GM21786 (cell line): Measurements from ENCODE around the gene ELMO2.

ENCODE experiments used
- ATAC-seq: cut with Tn5 transposase; IDR thresholded peaks from one replicate; pipeline ENCODE4 v1.9.1; 2021; ENCODE audit not compliant: unreplicated experiment

Gene ELMO2

GRCh38 chr20:46367967-46368901 is 38.2 kb downstream of the ELMO2 start:
- no peak for ATAC-seq

- ATAC-seq: no peak
These were observed 39.2 kb downstream of the ELMO2 start for GRCh38 chr20:46367234-46367633.

- no peak for ATAC-seq
These were observed 39.6 kb downstream of the ELMO2 start for GRCh38 chr20:46366826-46367225.

DNA sequence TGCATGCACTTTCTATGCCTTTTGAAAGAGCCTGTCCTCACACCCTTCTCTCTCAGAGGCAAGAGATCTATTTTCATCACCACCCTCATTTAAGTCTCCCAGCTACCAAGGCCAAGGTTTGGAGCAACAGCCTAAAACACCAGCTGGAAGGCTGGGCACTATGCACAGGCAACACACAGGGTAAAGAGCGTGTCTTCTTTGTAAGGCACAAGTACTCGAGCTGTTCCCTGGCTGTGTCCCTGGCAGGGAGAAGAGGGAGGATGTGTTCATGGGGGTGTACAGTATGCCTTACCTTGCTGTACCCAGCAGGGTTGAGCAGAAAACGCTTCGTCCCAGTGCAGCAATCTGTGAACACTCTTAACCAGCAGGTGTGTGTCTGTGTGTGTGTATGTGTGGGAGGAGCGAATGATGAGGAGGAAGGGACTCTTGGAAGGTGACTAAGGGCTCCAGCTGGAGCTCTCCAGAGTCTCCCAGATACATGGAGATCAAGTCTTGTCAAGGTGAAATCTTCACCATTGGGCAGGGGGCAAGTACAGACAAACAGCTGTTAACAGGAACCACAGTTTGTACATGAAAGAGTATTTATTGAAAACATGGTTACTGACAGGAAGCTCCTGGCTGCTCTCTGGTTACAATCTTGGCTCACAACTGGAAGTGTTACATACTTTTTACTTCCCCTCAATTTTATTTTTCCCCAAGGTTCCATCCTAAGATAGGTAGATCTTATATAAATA is 40.8 kb downstream of the ELMO2 start:
- ATAC-seq: no peak

- no peak for ATAC-seq
These were observed 41.5 kb downstream of the ELMO2 start for GRCh38 chr20:46364670-46365486.

GRCh38 chr20:46363874-46364669 is 42.3 kb downstream of the ELMO2 start:
- ATAC-seq: peak; percentile 61

GRCh38 chr20:46362921-46363867 is 43.2 kb downstream of the ELMO2 start:
- peak; percentile 22 for ATAC-seq

DNA sequence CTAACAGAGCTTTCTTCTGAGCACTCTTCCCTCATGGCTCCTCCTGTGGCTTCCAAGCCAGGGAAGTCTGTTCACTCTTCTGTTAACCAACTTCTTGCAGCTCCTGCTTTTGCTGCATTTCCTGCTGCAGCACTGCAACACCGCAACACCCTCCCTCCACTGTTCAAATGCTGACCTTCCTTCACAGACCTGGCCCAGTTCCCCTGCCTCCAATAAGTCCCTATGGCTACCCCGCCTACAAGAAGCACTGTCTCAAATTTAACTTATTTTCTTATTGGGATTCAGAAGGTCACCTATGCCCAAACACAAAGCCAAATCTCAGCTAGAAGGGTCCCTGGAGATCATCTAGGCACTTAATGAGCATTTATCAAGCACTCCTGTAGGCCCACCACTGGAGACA is 44.6 kb downstream of the ELMO2 start:
- ATAC-seq: no peak

DNA sequence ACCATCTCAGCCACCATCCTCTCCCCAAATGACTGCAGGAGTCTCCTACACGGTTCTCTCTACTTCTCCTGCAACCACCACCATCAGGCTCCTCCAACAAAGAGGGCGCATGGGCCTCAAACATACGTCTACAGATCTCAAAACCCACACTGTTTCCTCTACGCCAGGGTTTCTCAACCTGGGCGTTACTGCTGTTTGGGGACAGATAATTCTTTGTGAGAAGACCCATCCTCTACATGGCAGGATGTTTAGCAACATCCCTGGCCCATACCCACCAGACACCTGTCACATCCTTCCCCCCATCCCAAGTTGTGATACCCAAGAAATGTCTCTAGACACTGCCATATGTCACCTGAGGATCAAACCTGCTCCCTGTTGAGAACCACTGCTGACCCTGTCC is 45.0 kb downstream of the ELMO2 start:
- ATAC-seq: no peak

DNA sequence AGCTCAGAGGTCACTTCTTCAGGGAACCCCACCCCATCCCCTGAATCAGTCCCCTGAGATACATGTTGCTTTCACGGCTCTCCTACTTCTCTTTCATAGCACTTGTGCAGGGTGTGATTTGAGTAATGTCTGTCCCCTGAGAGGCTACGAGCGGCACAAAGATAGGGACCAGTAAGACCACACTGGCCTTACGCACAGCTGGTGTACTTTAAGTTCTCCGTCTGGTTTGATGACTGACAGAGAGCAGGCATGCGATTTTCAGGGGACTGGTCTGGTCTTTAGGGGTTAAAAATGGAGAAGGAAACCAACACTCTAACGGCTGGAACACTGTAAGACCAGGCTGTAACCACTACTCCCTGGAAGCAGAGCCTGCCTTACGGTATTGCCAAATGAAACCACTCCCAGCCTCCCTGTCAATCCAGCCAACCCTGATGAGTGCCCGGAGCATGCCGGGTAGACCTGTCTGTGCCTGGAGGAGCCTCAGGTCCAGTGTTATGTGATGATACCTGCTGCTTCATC is 47.1 kb downstream of the ELMO2 start:
- peak; percentile 57 for ATAC-seq

DNA sequence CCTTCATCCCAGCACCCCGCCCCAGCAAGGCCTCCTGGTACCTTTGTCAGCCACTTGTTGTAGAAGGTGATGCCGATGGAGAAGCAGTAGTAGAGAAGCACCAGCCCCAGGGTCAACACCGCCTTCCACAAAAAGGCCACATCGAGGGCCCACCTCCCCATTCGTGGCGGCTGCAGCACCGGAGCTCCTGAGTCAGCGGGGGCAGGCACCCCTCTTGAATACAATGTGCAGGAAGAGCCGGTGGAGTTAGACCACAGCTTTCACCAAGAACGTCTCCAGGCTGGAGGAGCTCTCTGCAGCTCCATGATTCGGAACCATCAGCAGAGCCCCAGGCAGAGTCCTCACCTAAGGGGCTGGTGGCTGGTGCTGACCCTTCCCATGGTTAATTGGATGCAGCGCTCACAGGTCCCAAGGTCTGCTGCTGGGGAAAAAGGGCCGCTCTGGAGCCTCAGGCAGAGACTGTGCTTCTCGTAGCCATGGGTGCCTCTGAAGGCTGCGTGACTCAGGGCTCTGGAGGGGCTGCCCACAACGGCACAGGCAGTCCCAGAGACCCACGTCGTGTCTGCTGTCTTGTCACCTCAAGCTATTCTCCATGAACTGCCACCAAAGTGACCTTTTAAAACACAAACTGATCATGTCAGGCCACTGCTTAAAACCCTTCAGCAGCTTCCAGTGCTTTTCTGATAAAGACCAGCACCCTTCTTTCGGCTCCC is 47.9 kb downstream of the ELMO2 start:
- ATAC-seq: no peak

DNA sequence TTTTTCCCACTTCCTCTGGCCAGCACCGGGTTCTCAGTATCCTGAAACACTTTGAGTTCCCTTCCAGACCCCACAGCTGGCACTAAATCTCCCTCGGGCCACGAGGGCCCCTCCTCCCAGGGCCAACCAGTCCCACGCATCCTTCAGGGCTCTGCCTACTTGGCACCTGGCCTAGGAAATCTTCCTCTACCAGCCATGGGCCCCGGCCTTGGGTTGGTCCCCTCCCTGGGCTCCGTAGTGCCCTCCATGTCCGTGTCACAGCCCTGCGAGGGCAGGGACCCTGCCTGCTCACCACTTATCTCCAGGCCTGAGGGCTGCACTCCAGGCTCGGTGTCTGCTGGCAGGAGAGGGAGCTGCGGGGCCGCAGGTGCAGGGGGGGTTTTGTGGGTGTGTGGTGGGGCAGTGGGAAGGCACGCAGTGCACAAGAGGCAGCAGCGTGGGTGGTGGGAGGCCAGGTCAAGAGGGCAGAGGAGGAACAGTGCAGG is 49.3 kb downstream of the ELMO2 start:
- ATAC-seq: no peak

DNA sequence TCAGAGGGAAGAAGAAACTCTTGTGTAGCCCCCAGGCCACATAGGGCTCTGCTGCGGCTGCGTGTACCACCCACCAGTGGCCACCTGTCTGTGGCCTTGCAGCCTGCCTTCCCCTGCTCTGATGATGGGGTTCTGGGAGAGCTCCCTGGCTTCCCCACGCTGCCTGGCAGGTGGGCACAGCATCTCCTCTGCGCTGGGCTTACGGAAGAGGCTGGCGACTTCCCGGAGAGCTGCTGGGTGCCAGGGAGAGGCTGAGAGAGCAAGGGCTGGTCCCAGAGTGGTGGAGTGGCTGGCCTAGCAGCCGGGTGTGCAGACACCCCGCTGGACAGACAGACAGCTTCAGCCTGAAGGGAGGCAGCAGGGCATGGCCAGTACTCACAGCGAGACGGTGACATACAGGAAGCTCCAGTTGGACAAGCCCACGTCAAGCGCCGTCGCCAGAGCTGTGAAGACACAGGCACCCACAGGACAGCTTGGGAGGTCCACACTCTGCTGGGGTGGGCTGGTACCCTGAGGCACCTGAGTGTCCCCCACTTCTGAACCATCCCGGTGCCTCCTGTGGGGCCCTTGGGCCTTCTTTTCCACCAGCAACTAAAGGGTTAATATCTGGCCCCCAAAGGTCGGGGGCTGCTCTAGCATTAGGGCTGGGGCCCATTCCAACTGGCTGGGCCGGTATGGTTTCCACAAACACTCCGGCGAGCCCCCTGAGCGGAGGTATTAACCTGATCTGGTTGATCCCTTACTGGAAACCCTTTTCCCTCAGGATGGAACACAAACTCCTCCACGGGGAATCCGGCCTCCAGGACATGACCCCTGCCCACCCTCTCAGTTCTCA is 50.0 kb downstream of the ELMO2 start:
- ATAC-seq: no peak

GRCh38 chr20:46355778-46356177 is 50.6 kb downstream of the ELMO2 start:
- ATAC-seq: no peak

DNA sequence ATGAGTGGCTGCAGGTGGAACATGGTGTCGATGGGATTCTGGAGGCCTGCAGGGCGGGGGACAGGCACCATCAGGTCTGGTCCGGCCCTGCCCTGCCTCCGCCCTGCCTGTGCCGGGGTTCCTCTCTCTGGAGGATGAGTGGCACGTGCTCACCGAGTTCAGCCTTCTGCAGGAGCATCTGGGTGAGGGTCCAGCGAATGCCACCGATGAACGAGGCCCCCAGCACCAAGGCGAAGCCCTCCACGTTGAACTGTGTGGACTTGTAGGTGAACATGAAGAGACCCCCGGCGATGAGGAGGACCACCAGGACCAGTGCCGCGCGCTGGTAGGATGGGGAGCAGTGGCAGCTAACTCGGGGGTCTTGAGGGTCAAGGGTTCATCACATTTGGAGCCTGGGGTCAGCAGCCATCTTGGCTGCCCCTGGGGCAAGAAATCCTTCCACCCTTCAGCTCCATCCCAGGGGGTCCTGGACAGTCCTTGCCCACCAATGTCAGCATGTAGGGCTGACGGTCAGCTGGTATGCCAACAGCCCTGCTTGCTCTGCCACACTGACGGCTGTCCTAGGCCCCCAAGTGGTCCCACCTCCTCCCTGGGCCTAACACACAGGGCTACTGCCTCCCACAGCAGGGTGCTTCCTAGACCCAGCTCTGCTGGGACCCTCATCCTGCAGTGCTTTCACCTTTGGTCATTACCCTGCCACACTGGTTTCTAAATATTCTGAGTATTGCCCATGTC is 51.3 kb downstream of the ELMO2 start:
- no peak for ATAC-seq

- ATAC-seq: no peak
These were observed 52.2 kb downstream of the ELMO2 start for GRCh38 chr20:46354207-46354555.
